Measurements from ENCODE around the gene FABP6. TPM values are rescaled to one million over a fixed set of nuclear protein-coding genes. Genes with fewer than 3 reads are reported as not detected.

FABP6 gene
- total and polyA plus RNA-seq, 8 donors, result not detected

DNA sequence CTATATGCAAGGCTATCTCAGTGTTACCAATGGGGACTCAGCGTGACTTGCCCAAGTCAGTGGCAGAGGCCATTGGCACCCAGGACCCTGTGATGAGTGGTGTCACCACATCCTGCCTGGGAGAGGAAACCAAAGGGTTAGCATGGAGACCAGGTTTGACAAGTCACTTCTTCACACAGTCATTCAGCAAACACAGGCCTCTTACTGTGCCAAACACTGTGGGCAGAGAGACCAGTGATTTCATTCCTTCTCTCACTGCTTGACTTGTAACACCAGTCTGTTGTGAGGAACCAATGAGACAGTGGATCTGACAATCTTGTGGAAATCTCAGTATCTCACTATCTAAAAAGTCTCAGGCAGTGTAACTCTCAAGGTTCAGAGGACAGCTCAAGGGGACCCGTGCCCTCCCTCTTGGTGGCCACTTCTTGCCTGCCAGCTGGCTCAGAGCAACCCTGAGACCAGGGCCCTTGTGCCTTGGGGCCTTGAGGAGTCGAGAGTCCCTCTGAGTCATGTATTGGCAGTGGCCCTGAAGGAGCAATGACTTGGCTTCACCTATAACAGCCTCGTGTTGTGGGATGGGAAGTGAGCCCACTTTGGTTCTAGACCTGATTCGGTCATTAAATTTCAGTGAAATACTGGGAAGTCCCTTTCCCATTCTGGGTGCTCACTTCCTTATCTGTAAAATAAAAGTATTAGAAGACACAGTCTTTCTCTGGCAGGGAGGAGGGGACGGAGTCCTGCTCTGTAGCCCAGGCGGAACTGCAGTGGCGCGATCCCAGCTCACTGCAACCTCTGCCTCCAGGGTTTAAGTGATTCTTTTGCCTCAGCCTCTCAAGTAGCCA is 1.6 kb downstream of the FABP6 start:
- H3K36me3 ChIP-seq, result no peaks in the 10 kb centered on the region
- intact Hi-C loops (cut with DNase I), result no loop called here
- no peaks in the 10 kb centered on the region for H3K9me3 ChIP-seq
- H3K27me3 ChIP-seq, result no peaks in the 10 kb centered on the region
- no peak for FAIRE-seq
- peak in 3 of 4 donors; percentile 17 to 81 (median 79) for ATAC-seq
- peak in 2 of 6 donors; percentile 12 to 24 for DNase-seq
- H3K4me3 ChIP-seq, result no peak overlapping the region
- peak overlapping the region in 1 of 4 donors; percentile 36 for H3K27ac ChIP-seq
- H3K4me1 ChIP-seq, result no peaks in the 10 kb centered on the region
- 74 to 75% methylated on average over 9 of the region's 9 CpGs for WGBS, 2 donors
- TF ChIP-seq CTCF (IDR thresholded peaks at IDR 0.05), result no peak

DNA sequence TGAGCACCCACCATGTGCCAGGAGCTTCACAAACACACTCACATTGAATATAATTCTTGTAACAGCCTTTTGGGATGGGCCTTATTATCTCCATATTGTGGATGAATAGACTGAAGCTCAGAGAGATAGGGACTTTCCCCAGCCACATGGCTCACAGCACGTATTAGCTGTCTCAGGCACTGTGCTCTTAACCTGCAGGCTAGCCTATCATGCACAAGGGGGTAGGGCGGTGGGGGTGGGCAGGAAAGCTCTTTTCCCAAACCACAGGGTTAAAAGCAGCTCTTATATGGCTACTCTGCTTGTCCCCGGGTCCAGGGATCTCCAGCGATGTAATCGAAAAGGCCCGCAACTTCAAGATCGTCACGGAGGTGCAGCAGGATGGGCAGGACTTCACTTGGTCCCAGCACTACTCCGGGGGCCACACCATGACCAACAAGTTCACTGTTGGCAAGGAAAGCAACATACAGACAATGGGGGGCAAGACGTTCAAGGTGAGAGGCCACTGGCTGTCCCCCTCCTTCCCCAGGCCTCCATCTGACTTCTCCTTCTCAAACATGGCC is 2.6 kb downstream of the FABP6 start:
- ATAC-seq, result peak in 1 of 4 donors; percentile 66
- H3K4me3 ChIP-seq, result no peak overlapping the region
- no peaks in the 10 kb centered on the region for H3K27me3 ChIP-seq
- H3K27ac ChIP-seq, result no peak overlapping the region
- H3K4me1 ChIP-seq, result no peaks in the 10 kb centered on the region
- no peaks in the 10 kb centered on the region for H3K9me3 ChIP-seq
- TF ChIP-seq CTCF (IDR thresholded peaks at IDR 0.05), result no peak
- no peak for DNase-seq
- H3K36me3 ChIP-seq, result no peaks in the 10 kb centered on the region
- intact Hi-C loops (cut with DNase I), result no loop called here
- no peak for FAIRE-seq
- WGBS, 2 donors, result 83 to 86% methylated on average over 10 of the region's 10 CpGs

- FAIRE-seq (no peak), DNase-seq (no peak), ATAC-seq (no peak)
- Histone ChIP-seq H3K27me3 (no peaks in the 10 kb centered on the region), H3K4me3 (no peak overlapping the region), H3K4me1 (no peaks in the 10 kb centered on the region), H3K27ac (no peak overlapping the region), H3K36me3 (no peaks in the 10 kb centered on the region), H3K9me3 (no peaks in the 10 kb centered on the region)
- 77 to 85% methylated on average over 5 of the region's 5 CpGs for WGBS, 2 donors
- no peak for TF ChIP-seq CTCF (IDR thresholded peaks at IDR 0.05)
- intact Hi-C loops (cut with DNase I), result no loop called here
Observed at GRCh38 chr5:160233215-160233614, 3.9 kb downstream of the FABP6 start.

- H3K9me3 ChIP-seq, result no peaks in the 10 kb centered on the region
- no peak for ATAC-seq
- no peak for TF ChIP-seq CTCF (IDR thresholded peaks at IDR 0.05)
- H3K27me3 ChIP-seq, result no peaks in the 10 kb centered on the region
- no peak for DNase-seq
- H3K36me3 ChIP-seq, result no peaks in the 10 kb centered on the region
- FAIRE-seq, result no peak
- H3K4me1 ChIP-seq, result no peaks in the 10 kb centered on the region
- 76 to 92% methylated on average over 4 to 5 of the region's 5 CpGs for WGBS, 2 donors
- no peak overlapping the region for H3K27ac ChIP-seq
- intact Hi-C loops (cut with DNase I), result no loop called here
- no peak overlapping the region for H3K4me3 ChIP-seq
Observed at GRCh38 chr5:160235731-160236130, 6.4 kb downstream of the FABP6 start.

GRCh38 chr5:160237571-160238093 is 8.3 kb downstream of the FABP6 start:
- Histone ChIP-seq H3K27me3 (no peaks in the 10 kb centered on the region), H3K4me1 (no peaks in the 10 kb centered on the region), H3K36me3 (no peaks in the 10 kb centered on the region), H3K9me3 (no peaks in the 10 kb centered on the region), H3K27ac (no peak overlapping the region), H3K4me3 (no peak overlapping the region)
- ATAC-seq (no peak), DNase-seq (no peak), FAIRE-seq (no peak)
- TF ChIP-seq CTCF (IDR thresholded peaks at IDR 0.05), result no peak
- intact Hi-C loops (cut with DNase I), result no loop called here
- WGBS, 2 donors, result 76 to 78% methylated on average over 5 of the region's 5 CpGs

Measured in pancreas (tissue), 10 donors.